GM23248 (cell line): ENCODE data around the gene RALBP1. TPM values are rescaled to one million over a fixed set of nuclear protein-coding genes. Genes with fewer than 3 reads are reported as not detected.

ENCODE experiments used
- DNase-seq: peaks from one replicate; pipeline ENCODE4 v3.0.0-alpha.2; 2015
- H2AFZ ChIP-seq: fragments of 200-600 bp; sonication (generic); 2 replicates; pipeline ENCODE4 v1.6.1; 2016; ENCODE audit warnings: antibody characterized with exemption
- H3F3A ChIP-seq: fragments of 200-600 bp; sonication (generic); 2 replicates; pipeline ENCODE4 v1.6.1; 2016; ENCODE audit warnings: mild to moderate bottlenecking, antibody characterized with exemption, mixed run types; ENCODE audit not compliant: insufficient read depth
- H3K27ac ChIP-seq: fragments of 200-600 bp; sonication (generic); 2 replicates; pipeline ENCODE4 v1.5.1; 2016; ENCODE audit warnings: mild to moderate bottlenecking
- H3K27me3 ChIP-seq: fragments of 200-600 bp; sonication (generic); replicated peaks from 2 replicates; pipeline ENCODE4 v1.6.1; 2016; ENCODE audit warnings: mild to moderate bottlenecking; ENCODE audit not compliant: insufficient read depth
- H3K36me3 ChIP-seq: fragments of 200-600 bp; sonication (generic); 2 replicates; pipeline ENCODE4 v1.6.1; 2016; ENCODE audit warnings: low read depth, mild to moderate bottlenecking
- H3K4me1 ChIP-seq: fragments of 200-600 bp; sonication (generic); 2 replicates; pipeline ENCODE4 v1.6.1; 2016; ENCODE audit warnings: mild to moderate bottlenecking; ENCODE audit not compliant: insufficient read depth
- H3K4me2 ChIP-seq: fragments of 200-600 bp; sonication (generic); one replicate; pipeline ENCODE4 v1.6.1; 2016; ENCODE audit warnings: mild to moderate bottlenecking; ENCODE audit not compliant: unreplicated experiment
- H3K4me3 ChIP-seq: fragments of 200-600 bp; sonication (generic); 2 replicates; pipeline ENCODE4 v1.5.1; 2016; ENCODE audit warnings: mild to moderate bottlenecking
- H3K79me2 ChIP-seq: fragments of 200-600 bp; sonication (generic); 2 replicates; pipeline ENCODE4 v1.6.1; 2016; ENCODE audit warnings: mild to moderate bottlenecking; ENCODE audit not compliant: insufficient read depth
- H3K9ac ChIP-seq: fragments of 200-600 bp; sonication (generic); 2 replicates; pipeline ENCODE4 v1.6.1; 2016; ENCODE audit warnings: mild to moderate bottlenecking
- H3K9me2 ChIP-seq: fragments of 200-600 bp; sonication (generic); 2 replicates; pipeline ENCODE4 v1.6.1; 2016; ENCODE audit warnings: mixed run types, mild to moderate bottlenecking, moderate library complexity; ENCODE audit not compliant: insufficient read depth
- H3K9me3 ChIP-seq: fragments of 200-600 bp; sonication (generic); one replicate; pipeline ENCODE4 v1.6.1; 2017; ENCODE audit warnings: low read depth
- H4K20me1 ChIP-seq: fragments of 200-600 bp; sonication (generic); 2 replicates; pipeline ENCODE4 v1.6.0; 2016; ENCODE audit not compliant: insufficient read depth
- EZH2 ChIP-seq: fragments of 200-600 bp; sonication (generic); IDR thresholded peaks from 2 replicates; pipeline ENCODE4 v1.6.1; 2018; ENCODE audit warnings: antibody characterized with exemption, mild to moderate bottlenecking; ENCODE audit not compliant: insufficient read depth, poor library complexity, severe bottlenecking
- EZH2phosphoT487 ChIP-seq: fragments of 200-600 bp; sonication (generic); IDR thresholded peaks from 2 replicates; pipeline ENCODE4 v1.6.1; 2018; ENCODE audit warnings: antibody characterized with exemption, moderate library complexity, mild to moderate bottlenecking, low read depth; ENCODE audit not compliant: insufficient read depth
- WGBS, 2 experiments: methylation state at CpG; one replicate each; pipeline ENCODE4 v1.1.6; 2015 to 2017; ENCODE audit warnings: low lambda C conversion rate in 2 of 2, low coverage in 1 of 2; ENCODE audit errors: missing lambda C conversion rate in 2 of 2; 5-methylcytosine and 5-hydroxymethylcytosine counted together
- in situ Hi-C: fragments of 300-500 bp; cut with MboI; formaldehyde crosslinking; loops from 2 replicates; pipeline ENCODE4 v1.15.0; 2020
- polyA plus RNA-seq: library from polyadenylated mRNA; unstranded; fragments of >200 nt; fragmentation: Nextera tagmentation; extraction: Ambion mirVana; gene quantifications from 2 replicates; pipeline ENCODE4 v1.2.1, GENCODE V29; 2016
- total RNA-seq: library from RNA; depleted of rRNA; stranded (reverse); fragments of >200 nt; shearing (Covaris generic); gene quantifications from 2 replicates; pipeline ENCODE4 v1.2.3, GENCODE V29; 2014

RALBP1 gene
- total and polyA plus RNA-seq, 2 experiments from 2014 or later, result 44.7 to 83.9 TPM

DNA sequence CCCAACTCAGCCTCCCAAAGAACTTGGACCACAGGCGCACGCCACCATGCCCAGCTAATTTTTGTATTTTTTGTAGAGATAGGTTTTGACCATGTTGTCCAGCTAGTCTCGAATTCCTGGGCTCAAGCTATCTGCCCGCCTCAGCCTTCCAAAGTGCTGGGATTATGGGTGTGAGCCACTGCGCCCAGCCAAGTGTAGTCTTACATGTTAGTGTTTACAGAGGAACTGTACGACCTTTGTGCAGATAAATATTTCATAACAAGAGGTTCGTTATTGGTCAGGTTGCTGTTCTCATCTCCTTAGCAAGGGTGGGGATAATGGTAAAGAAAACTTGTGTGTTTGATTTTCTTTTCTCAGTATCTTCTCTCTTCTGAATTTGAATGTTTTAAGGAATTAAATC lies 46.5 kb downstream of the RALBP1 start:
- no peaks in the 10 kb centered on the region for H3K9me3 ChIP-seq
- in situ Hi-C loops, result no loop called here
- H3K9me2 ChIP-seq, result no peaks in the 10 kb centered on the region
- H3K9ac ChIP-seq, result no peak overlapping the region
- 95 to 97% methylated on average over 7 of the region's 7 CpGs for WGBS, 2 experiments
- 0 out of 2 replicates have a peak, but pooled peaks cover under 1% of the 10 kb centered on the region for H4K20me1 ChIP-seq
- TF ChIP-seq EZH2 (no peak), EZH2phosphoT487 (no peak)
- H3K4me2 ChIP-seq, result no peak overlapping the region
- peaks cover 34% of the 10 kb centered on the region for H3K79me2 ChIP-seq
- no peak overlapping the region for H3K27ac ChIP-seq
- no peak for DNase-seq
- H2AFZ ChIP-seq, result no peak overlapping the region
- no peaks in the 10 kb centered on the region for H3K27me3 ChIP-seq
- H3K36me3 ChIP-seq, result peaks cover 19% of the 10 kb centered on the region
- peaks cover 9% of the 10 kb centered on the region for H3K4me1 ChIP-seq
- H3F3A ChIP-seq, result no peaks in the 10 kb centered on the region
- no peak overlapping the region for H3K4me3 ChIP-seq

DNA sequence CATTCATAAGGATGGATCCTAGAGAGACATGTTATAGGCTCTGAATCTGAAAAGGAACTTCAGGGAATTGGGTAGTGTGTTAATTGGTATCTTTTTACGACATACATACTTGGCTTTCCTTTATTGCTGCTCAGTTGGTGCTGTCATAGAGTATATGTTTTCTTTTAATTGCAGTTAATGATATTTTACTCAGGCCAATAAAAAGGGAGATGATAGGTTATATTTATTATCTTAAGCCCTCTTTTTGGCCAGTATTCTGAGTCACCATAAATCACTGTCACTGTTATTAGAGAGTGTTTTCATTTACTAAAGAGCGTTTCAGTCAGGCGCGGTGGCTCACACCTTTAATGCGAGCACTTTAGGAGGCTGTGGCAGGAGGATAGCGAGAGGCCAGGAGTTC lies 47.6 kb downstream of the RALBP1 start:
- no peaks in the 10 kb centered on the region for H3K4me1 ChIP-seq
- no peaks in the 10 kb centered on the region for H4K20me1 ChIP-seq
- peaks cover 23% of the 10 kb centered on the region for H3K36me3 ChIP-seq
- WGBS, 2 experiments, result 94 to 99% methylated on average over 6 of the region's 6 CpGs
- no peaks in the 10 kb centered on the region for H3K27me3 ChIP-seq
- no peak for DNase-seq
- no peaks in the 10 kb centered on the region for H3K9me3 ChIP-seq
- H3K4me3 ChIP-seq, result no peak overlapping the region
- no peak overlapping the region for H2AFZ ChIP-seq
- no peak overlapping the region for H3K9ac ChIP-seq
- no peaks in the 10 kb centered on the region for H3F3A ChIP-seq
- no peaks in the 10 kb centered on the region for H3K9me2 ChIP-seq
- H3K79me2 ChIP-seq, result peaks cover 34% of the 10 kb centered on the region
- H3K4me2 ChIP-seq, result no peak overlapping the region
- no peak overlapping the region for H3K27ac ChIP-seq
- TF ChIP-seq EZH2, result no peak
- TF ChIP-seq EZH2phosphoT487, result no peak
- in situ Hi-C loops, result no loop called here

DNA sequence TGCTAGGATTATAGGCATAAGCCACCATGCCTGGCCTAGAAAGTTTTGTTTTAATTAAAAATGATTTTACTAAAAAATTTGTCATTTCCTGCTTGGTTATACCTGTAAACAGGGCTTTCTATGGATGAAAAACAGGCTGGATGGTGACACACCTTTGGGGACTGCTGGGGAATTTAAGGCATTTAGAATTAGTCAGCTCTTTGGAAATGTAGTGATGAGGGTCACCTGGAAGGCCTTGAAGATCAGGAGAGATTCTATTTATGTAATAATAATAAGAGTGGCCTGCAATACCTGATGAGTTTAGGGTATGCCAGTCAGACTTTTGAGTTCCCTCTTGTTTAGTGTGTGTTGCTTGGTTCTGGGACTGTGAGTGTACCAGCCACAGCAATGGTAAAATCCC lies 51.1 kb downstream of the RALBP1 start:
- Histone ChIP-seq H2AFZ (no peak overlapping the region), H3K9me3 (no peaks in the 10 kb centered on the region), H4K20me1 (no peaks in the 10 kb centered on the region), H3K9ac (no peak overlapping the region), H3K9me2 (no peaks in the 10 kb centered on the region), H3K4me1 (no peaks in the 10 kb centered on the region), H3F3A (peaks cover 9% of the 10 kb centered on the region; the same call in 1 of the 2 replicates), H3K36me3 (peaks cover 36% of the 10 kb centered on the region), H3K4me3 (no peak overlapping the region), H3K27me3 (no peaks in the 10 kb centered on the region), H3K27ac (no peak overlapping the region), H3K4me2 (no peak overlapping the region), H3K79me2 (peaks cover 7% of the 10 kb centered on the region)
- in situ Hi-C loops, result no loop called here
- no peak for DNase-seq
- TF ChIP-seq EZH2, result no peak
- TF ChIP-seq EZH2phosphoT487, result no peak

DNA sequence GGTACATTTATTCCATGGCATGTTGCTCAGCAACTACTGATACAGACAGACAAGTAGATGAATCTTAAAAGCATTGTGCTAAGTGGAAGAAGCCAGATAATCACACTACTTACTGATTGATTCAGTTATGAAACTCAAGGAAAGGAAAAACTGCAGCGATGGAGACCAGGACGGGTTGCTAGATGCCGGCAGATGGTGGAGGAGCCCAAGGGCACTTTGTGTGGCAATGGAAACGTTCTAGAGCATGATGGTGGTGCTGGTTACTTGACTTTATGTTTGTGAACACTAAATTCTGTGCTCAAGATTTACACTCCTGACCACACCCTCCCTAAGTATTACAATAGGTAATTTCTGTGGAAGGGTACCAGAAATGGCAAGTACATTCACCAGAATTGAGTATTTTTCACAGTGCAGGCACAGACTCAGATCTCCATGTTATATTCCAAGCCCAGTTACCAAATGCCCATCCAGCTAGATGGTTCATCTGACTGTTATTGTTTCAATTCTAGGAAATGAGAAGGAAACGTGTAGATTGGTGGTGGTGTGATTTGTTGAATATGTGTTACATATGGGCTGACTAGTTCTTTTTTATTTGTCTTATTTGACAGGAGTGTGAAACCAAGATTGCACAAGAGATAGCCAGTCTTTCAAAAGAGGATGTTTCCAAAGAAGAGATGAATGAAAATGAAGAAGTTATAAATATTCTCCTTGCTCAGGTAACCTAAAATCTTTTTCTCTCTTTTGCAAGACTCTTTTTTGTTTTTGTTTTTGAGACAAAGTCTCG lies 55.1 kb downstream of the RALBP1 start:
- no peak overlapping the region for H3K27ac ChIP-seq
- peaks cover 33% of the 10 kb centered on the region for H3K36me3 ChIP-seq
- TF ChIP-seq EZH2, result no peak
- no peak for TF ChIP-seq EZH2phosphoT487
- no peaks in the 10 kb centered on the region for H3K79me2 ChIP-seq
- in situ Hi-C loops, result no loop called here
- no peaks in the 10 kb centered on the region for H3K9me3 ChIP-seq
- H3K27me3 ChIP-seq, result no peaks in the 10 kb centered on the region
- peaks cover 17% of the 10 kb centered on the region for H3F3A ChIP-seq
- peaks cover 5% of the 10 kb centered on the region for H3K4me1 ChIP-seq
- no peaks in the 10 kb centered on the region for H3K9me2 ChIP-seq
- H3K9ac ChIP-seq, result no peak overlapping the region
- H4K20me1 ChIP-seq, result no peaks in the 10 kb centered on the region
- 97 to 98% methylated on average over 6 of the region's 6 CpGs for WGBS, 2 experiments
- DNase-seq, result no peak
- no peak overlapping the region for H2AFZ ChIP-seq
- no peak overlapping the region for H3K4me2 ChIP-seq
- H3K4me3 ChIP-seq, result no peak overlapping the region
